Measurements from ENCODE around the gene HINT3. TPM values are rescaled to one million over a fixed set of nuclear protein-coding genes. Genes with fewer than 3 reads are reported as not detected.

The HINT3 gene
- total RNA-seq, 1 donor from 2014 or later, result 11.8 TPM

DNA sequence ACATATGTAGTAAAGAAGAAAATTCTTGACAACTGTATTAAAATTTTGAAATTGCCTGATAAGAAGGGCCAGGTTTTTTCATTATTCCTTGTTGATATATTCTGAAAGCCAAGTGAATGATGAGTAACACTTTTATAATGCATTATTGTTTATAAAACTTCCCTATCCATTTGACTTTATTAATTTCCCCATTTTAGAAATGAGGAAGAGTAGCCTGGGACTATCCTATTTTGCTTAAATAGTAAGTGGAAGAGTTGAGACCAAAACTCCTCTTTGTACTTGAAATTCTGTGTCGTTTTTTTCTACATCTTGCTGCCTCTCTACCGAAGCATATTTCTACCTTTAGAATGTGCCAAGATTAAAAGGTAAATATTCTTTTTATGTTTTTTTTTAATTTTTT lies 69.4 kb downstream of the HINT3 start:
- TF ChIP-seq CTCF (IDR thresholded peaks at IDR 0.05; ENCODE audit: insufficient read depth, low read depth, low read length), result no peak
- no peak for TF ChIP-seq EZH2 (IDR thresholded peaks at IDR 0.05; ENCODE audit: insufficient read depth, low read length)
- Histone ChIP-seq H3K4me2 (ENCODE audit: low read length) (no peak overlapping the region), H4K20me1 (ENCODE audit: insufficient read depth, low read length) (no peaks in the 10 kb centered on the region), H3K4me1 (ENCODE audit: insufficient read depth, low read length) (no peaks in the 10 kb centered on the region), H3K27me3 (ENCODE audit: insufficient read depth, low read length) (no peaks in the 10 kb centered on the region), H3K27ac (ENCODE audit: low read depth, low read length) (no peak overlapping the region), H3K9me3 (ENCODE audit: insufficient read depth, low read depth, low read length) (no peaks in the 10 kb centered on the region), H3K9ac (ENCODE audit: low read length) (no peak overlapping the region), H3K4me3 (ENCODE audit: insufficient read depth, low read depth, low read length) (no peak overlapping the region), H3K79me2 (ENCODE audit: insufficient read depth, low read length) (no peaks in the 10 kb centered on the region), H3K36me3 (ENCODE audit: insufficient read depth, low read length) (peaks cover 14% of the 10 kb centered on the region), H2AFZ (ENCODE audit: low read depth, low read length) (no peak overlapping the region)
- Mint-ChIP-seq H3K4me1 (ENCODE audit: low read depth, unreplicated experiment) (peaks cover 2% of the 10 kb centered on the region), H3K27me3 (ENCODE audit: low read depth, unreplicated experiment) (no peaks in the 10 kb centered on the region), H3K36me3 (ENCODE audit: low read depth, unreplicated experiment) (peaks cover 10% of the 10 kb centered on the region), H3K4me3 (ENCODE audit: unreplicated experiment) (no peak overlapping the region), H3K9me3 (ENCODE audit: unreplicated experiment) (no peaks in the 10 kb centered on the region), H3K27ac (ENCODE audit: unreplicated experiment) (no peak overlapping the region)
- DNase-seq (ENCODE audit: low read depth) (no peak), FAIRE-seq (no peak)

DNA sequence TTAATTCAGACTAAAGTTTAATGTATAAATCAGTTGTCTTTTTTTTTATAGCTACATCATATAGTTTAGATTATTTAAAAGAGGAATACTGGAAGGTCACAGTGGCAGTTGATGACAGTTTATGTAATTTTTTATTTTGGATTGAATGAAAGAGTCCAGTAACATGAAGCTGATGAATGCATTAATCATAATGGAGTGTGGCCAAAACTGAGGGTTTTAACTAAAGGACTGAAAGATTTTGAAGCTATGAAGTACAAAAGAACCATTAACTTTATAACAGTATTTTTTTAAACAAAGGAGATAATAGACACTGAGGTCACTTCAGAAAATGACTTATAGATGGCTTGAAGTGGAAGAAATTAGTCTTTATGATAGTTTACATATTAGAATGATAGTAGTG lies 71.0 kb downstream of the HINT3 start:
- H3K9me3 Mint-ChIP-seq (ENCODE audit: unreplicated experiment), result no peaks in the 10 kb centered on the region
- DNase-seq (ENCODE audit: low read depth) (peak; percentile 53), FAIRE-seq (no peak)
- no peaks in the 10 kb centered on the region for H3K27me3 Mint-ChIP-seq (ENCODE audit: low read depth, unreplicated experiment)
- no peaks in the 10 kb centered on the region for H3K79me2 ChIP-seq (ENCODE audit: insufficient read depth, low read length)
- no peak for TF ChIP-seq CTCF (IDR thresholded peaks at IDR 0.05; ENCODE audit: insufficient read depth, low read depth, low read length)
- no peak for TF ChIP-seq EZH2 (IDR thresholded peaks at IDR 0.05; ENCODE audit: insufficient read depth, low read length)
- no peak overlapping the region for H3K27ac Mint-ChIP-seq (ENCODE audit: unreplicated experiment)
- H3K36me3 ChIP-seq (ENCODE audit: insufficient read depth, low read length), result peaks cover under 1% of the 10 kb centered on the region
- H3K4me1 Mint-ChIP-seq (ENCODE audit: low read depth, unreplicated experiment), result no peaks in the 10 kb centered on the region
- H3K4me2 ChIP-seq (ENCODE audit: low read length), result no peak overlapping the region
- H3K27me3 ChIP-seq (ENCODE audit: insufficient read depth, low read length), result no peaks in the 10 kb centered on the region
- no peak overlapping the region for H3K9ac ChIP-seq (ENCODE audit: low read length)
- no peak overlapping the region for H3K4me3 ChIP-seq (ENCODE audit: insufficient read depth, low read depth, low read length)
- H3K27ac ChIP-seq (ENCODE audit: low read depth, low read length), result no peak overlapping the region
- H3K9me3 ChIP-seq (ENCODE audit: insufficient read depth, low read depth, low read length), result no peaks in the 10 kb centered on the region
- no peak overlapping the region for H2AFZ ChIP-seq (ENCODE audit: low read depth, low read length)
- peaks cover 4% of the 10 kb centered on the region for H3K36me3 Mint-ChIP-seq (ENCODE audit: low read depth, unreplicated experiment)
- H3K4me3 Mint-ChIP-seq (ENCODE audit: unreplicated experiment), result no peak overlapping the region
- no peaks in the 10 kb centered on the region for H4K20me1 ChIP-seq (ENCODE audit: insufficient read depth, low read length)
- H3K4me1 ChIP-seq (ENCODE audit: insufficient read depth, low read length), result no peaks in the 10 kb centered on the region

Other genes with a start within 250 kb of the HINT3 start
- gene HEY2, start 207.1 kb upstream of the HINT3 start, total RNA-seq, result 1.0 and 2.4 TPM in 2 replicates
- gene NCOA7, start 165.8 kb upstream of the HINT3 start, total RNA-seq, result 25.4 and 26.0 TPM in 2 replicates
- 17.0 and 18.2 TPM in 2 replicates for gene TRMT11, start 29.8 kb downstream of the HINT3 start, total RNA-seq

Measured in astrocyte (in vitro differentiated cells and primary cell).